ENCODE results near the gene KBTBD12.

GRCh38 chr3:127998596-127998995 is 83.6 kb downstream of the KBTBD12 start:
- TF ChIP-seq YY1 (IDR thresholded peaks at IDR 0.05; ENCODE audit: extremely low read depth, insufficient replicate concordance, low read depth, low read length), result no peak
- TF ChIP-seq CTCF (IDR thresholded peaks at IDR 0.05 in 2 of 3, conservative IDR thresholded peaks at IDR 0.05 in 1 of 3; ENCODE audit: borderline replicate concordance in 1 of 3, insufficient read depth in 1 of 3, low read depth in 2 of 3, low read length in 2 of 3), result no peak
- TF ChIP-seq POLR2A (IDR thresholded peaks at IDR 0.05; ENCODE audit: borderline replicate concordance, extremely low read depth, insufficient read depth, insufficient read length), result no peak
- no peak for TF ChIP-seq EZH2phosphoT487 (IDR thresholded peaks at IDR 0.05; ENCODE audit: borderline replicate concordance)
- TF ChIP-seq POLR2AphosphoS5 (IDR thresholded peaks at IDR 0.05; ENCODE audit: low read depth, low read length), result no peak
- TF ChIP-seq EZH2 (IDR thresholded peaks at IDR 0.05), result no peak
- TF ChIP-seq SIN3A (IDR thresholded peaks at IDR 0.05; ENCODE audit: low read depth), result no peak
- no peak for TF ChIP-seq REST (IDR thresholded peaks at IDR 0.05; ENCODE audit: low read depth)
- no peak for TF ChIP-seq TCF7L2 (IDR thresholded peaks at IDR 0.05; ENCODE audit: borderline replicate concordance, extremely low read depth, insufficient read depth, insufficient read length)
- no peak for TF ChIP-seq JUND (IDR thresholded peaks at IDR 0.05)

All from HCT116 (cell line).